Thoracic aorta (tissue), 2 donors: Measurements from ENCODE around the gene KCND3. TPM values are rescaled to one million over a fixed set of nuclear protein-coding genes. Genes with fewer than 3 reads are reported as not detected.

Source experiments
- ATAC-seq: fragments of 150-250 bp; one replicate; pipeline ENCODE4 v1.8.0; 2017; ENCODE audit warnings: low read depth; ENCODE audit not compliant: insufficient number of reproducible peaks, low FRiP score
- DNase-seq: peaks from one replicate; pipeline ENCODE4 v3.0.0-alpha.2; 2020; ENCODE audit warnings: low spot score
- H3K27ac ChIP-seq, 2 donors: fragments of 200-600 bp; sonication (generic); 1 replicate in 1 of 2; 2 replicates in 1 of 2; pipeline ENCODE4 v1.5.1; 2016; ENCODE audit warnings: mild to moderate bottlenecking in 2 of 2, moderate library complexity in 2 of 2
- H3K27me3 ChIP-seq: fragments of 200-600 bp; sonication (generic); replicated peaks from 2 replicates; pipeline ENCODE4 v1.6.0; 2016; ENCODE audit warnings: mild to moderate bottlenecking; ENCODE audit not compliant: insufficient read depth
- H3K36me3 ChIP-seq: fragments of 200-600 bp; sonication (generic); one replicate; pipeline ENCODE4 v1.5.1; 2016
- H3K4me1 ChIP-seq, 2 donors: fragments of 200-600 bp; sonication (generic); 1 replicate in 1 of 2; 2 replicates in 1 of 2; pipeline versions ENCODE4 v1.5.1 to v1.6.0; 2016; ENCODE audit warnings: low read depth in 2 of 2, mild to moderate bottlenecking in 1 of 2; ENCODE audit not compliant: control insufficient read depth in 1 of 2
- H3K4me3 ChIP-seq: fragments of 200-600 bp; sonication (generic); 2 replicates; pipeline ENCODE4 v1.5.1; 2016; ENCODE audit warnings: mild to moderate bottlenecking
- H3K9me3 ChIP-seq: fragments of 200-600 bp; sonication (generic); 2 replicates; pipeline ENCODE4 v1.5.1; 2016
- total RNA-seq, 2 donors: library from RNA; depleted of rRNA; stranded (reverse); fragments of >200 nt; gene quantifications; one replicate each; pipeline versions ENCODE4 v1.1.0 to v1.2.3, GENCODE V29; 2016
- TF ChIP-seq, protein P1 (sequence below): fragments of 200-600 bp; sonication (generic); IDR thresholded peaks from one replicate; pipeline ENCODE4 v1.5.1; 2019; ENCODE audit warnings: antibody characterized with exemption

Gene KCND3
- total RNA-seq, 2 donors from 2014 or later, result 12.3 to 16.6 TPM

- no peak for ATAC-seq
- Histone ChIP-seq H3K36me3 (no peaks in the 10 kb centered on the region), H3K27ac (no peak overlapping the region), H3K4me1 (no peaks in the 10 kb centered on the region), H3K4me3 (no peak overlapping the region), H3K27me3 (no peaks in the 10 kb centered on the region), H3K9me3 (no peaks in the 10 kb centered on the region)
- no peak for DNase-seq
- TF ChIP-seq, protein P1, sequence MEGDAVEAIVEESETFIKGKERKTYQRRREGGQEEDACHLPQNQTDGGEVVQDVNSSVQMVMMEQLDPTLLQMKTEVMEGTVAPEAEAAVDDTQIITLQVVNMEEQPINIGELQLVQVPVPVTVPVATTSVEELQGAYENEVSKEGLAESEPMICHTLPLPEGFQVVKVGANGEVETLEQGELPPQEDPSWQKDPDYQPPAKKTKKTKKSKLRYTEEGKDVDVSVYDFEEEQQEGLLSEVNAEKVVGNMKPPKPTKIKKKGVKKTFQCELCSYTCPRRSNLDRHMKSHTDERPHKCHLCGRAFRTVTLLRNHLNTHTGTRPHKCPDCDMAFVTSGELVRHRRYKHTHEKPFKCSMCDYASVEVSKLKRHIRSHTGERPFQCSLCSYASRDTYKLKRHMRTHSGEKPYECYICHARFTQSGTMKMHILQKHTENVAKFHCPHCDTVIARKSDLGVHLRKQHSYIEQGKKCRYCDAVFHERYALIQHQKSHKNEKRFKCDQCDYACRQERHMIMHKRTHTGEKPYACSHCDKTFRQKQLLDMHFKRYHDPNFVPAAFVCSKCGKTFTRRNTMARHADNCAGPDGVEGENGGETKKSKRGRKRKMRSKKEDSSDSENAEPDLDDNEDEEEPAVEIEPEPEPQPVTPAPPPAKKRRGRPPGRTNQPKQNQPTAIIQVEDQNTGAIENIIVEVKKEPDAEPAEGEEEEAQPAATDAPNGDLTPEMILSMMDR, result no peak
These were observed 184.2 kb downstream of the KCND3 start for GRCh38 chr1:111805251-111805650.

DNA sequence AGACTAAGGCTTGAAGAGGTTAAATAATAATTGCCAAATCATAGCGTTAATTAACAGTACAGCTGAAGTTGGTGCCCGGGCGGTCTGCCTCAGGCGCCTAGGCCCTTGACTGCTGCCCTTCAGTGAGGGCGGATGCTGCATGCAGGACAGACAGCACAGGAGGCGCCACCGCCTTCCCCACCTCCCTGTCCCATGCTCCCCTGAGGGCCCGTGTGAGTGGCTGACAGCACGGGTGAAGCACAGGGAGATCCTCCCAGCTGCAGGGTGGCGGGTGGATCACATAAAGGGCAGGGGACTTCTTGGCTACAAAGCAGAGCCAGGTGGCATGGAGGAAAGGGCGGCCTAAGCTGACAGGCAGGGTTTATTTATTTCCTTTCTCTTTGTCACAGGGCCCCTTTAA is 184.7 kb downstream of the KCND3 start:
- Histone ChIP-seq H3K4me3 (no peak overlapping the region), H3K27me3 (no peaks in the 10 kb centered on the region), H3K9me3 (no peaks in the 10 kb centered on the region), H3K27ac (no peak overlapping the region), H3K36me3 (no peaks in the 10 kb centered on the region), H3K4me1 (no peaks in the 10 kb centered on the region)
- DNase-seq, result no peak
- TF ChIP-seq, protein P1, result no peak
- ATAC-seq, result no peak

DNA sequence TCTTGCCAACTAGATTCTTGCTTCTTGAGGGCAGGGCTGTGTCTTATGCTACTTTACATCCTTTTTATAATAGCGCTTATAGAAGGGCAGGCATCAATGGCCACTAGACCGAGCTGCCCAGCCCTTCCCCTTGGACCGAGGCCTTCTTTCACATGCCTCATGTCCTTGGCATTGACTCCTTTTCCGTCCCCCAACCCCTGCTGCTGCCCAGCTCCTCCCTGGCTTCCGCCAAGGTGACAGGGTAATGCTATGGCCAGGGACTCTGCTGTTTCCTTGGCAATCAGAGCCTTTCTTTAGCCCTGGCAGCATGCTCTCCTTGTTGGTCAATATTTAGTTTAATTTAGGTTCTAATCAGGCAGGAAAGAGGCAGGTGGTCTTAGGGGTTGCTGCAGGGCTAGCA is 185.5 kb downstream of the KCND3 start:
- Histone ChIP-seq H3K4me1 (no peaks in the 10 kb centered on the region), H3K9me3 (no peaks in the 10 kb centered on the region), H3K4me3 (no peak overlapping the region), H3K27ac (no peak overlapping the region), H3K36me3 (no peaks in the 10 kb centered on the region), H3K27me3 (no peaks in the 10 kb centered on the region)
- DNase-seq (no peak), ATAC-seq (no peak)
- TF ChIP-seq, protein P1, result no peak

GRCh38 chr1:111802984-111803383 is 186.5 kb downstream of the KCND3 start:
- Histone ChIP-seq H3K36me3 (no peaks in the 10 kb centered on the region), H3K27me3 (no peaks in the 10 kb centered on the region), H3K27ac (no peak overlapping the region), H3K4me1 (no peaks in the 10 kb centered on the region), H3K4me3 (no peak overlapping the region), H3K9me3 (no peaks in the 10 kb centered on the region)
- TF ChIP-seq, protein P1, result no peak
- ATAC-seq (no peak), DNase-seq (no peak)

- Histone ChIP-seq H3K36me3 (no peaks in the 10 kb centered on the region), H3K27ac (no peak overlapping the region), H3K9me3 (no peaks in the 10 kb centered on the region), H3K4me3 (no peak overlapping the region), H3K27me3 (no peaks in the 10 kb centered on the region), H3K4me1 (no peaks in the 10 kb centered on the region)
- no peak for ATAC-seq
- DNase-seq, result no peak
- TF ChIP-seq, protein P1, result no peak
These were observed 187.4 kb downstream of the KCND3 start for GRCh38 chr1:111802110-111802509.
